HG03432 (cell line): ENCODE results near the gene BAIAP2.

ENCODE experiments used
- ATAC-seq: cut with Tn5 transposase; IDR thresholded peaks from one replicate; pipeline ENCODE4 v1.9.1; 2021; ENCODE audit warnings: mild to moderate bottlenecking, moderate library complexity; ENCODE audit not compliant: unreplicated experiment

BAIAP2 gene

GRCh38 chr17:81083125-81083765 lies 48.3 kb downstream of the BAIAP2 start:
- ATAC-seq = no peak

GRCh38 chr17:81084680-81085419 lies 49.9 kb downstream of the BAIAP2 start:
- no peak for ATAC-seq

- no peak for ATAC-seq
Measured at GRCh38 chr17:81085420-81085911, 50.5 kb downstream of the BAIAP2 start.

- ATAC-seq = no peak
Measured at GRCh38 chr17:81086789-81087551, 52.0 kb downstream of the BAIAP2 start.

GRCh38 chr17:81090361-81091136 lies 55.6 kb downstream of the BAIAP2 start:
- no peak for ATAC-seq

GRCh38 chr17:81091154-81091553 lies 56.2 kb downstream of the BAIAP2 start:
- no peak for ATAC-seq

- ATAC-seq = no peak
Measured at GRCh38 chr17:81091774-81092517, 57.0 kb downstream of the BAIAP2 start.

- no peak for ATAC-seq
Measured at GRCh38 chr17:81092518-81093095, 57.7 kb downstream of the BAIAP2 start.

- no peak for ATAC-seq
Measured at GRCh38 chr17:81093619-81094508, 58.9 kb downstream of the BAIAP2 start.

- no peak for ATAC-seq
Measured at GRCh38 chr17:81094509-81095382, 59.8 kb downstream of the BAIAP2 start.

- ATAC-seq = no peak
Measured at GRCh38 chr17:81095383-81095762, 60.4 kb downstream of the BAIAP2 start.

GRCh38 chr17:81096741-81097133 lies 61.8 kb downstream of the BAIAP2 start:
- no peak for ATAC-seq

- ATAC-seq = no peak
Measured at GRCh38 chr17:81097134-81097942, 62.4 kb downstream of the BAIAP2 start.

- no peak for ATAC-seq
Measured at GRCh38 chr17:81097943-81098308, 63.0 kb downstream of the BAIAP2 start.

GRCh38 chr17:81099888-81100287 lies 64.9 kb downstream of the BAIAP2 start:
- ATAC-seq = no peak

GRCh38 chr17:81100668-81101067 lies 65.7 kb downstream of the BAIAP2 start:
- no peak for ATAC-seq
